OCI-LY7 (cell line): ENCODE data around the gene KNDC1.

Source experiments
- CTCF ChIP-seq: fragments of 200-600 bp; sonication (generic); conservative IDR thresholded peaks from 2 replicates; pipeline ENCODE4 v1.5.1; 2014; ENCODE audit warnings: mild to moderate bottlenecking, antibody characterized with exemption, low read length, moderate library complexity, mixed read lengths
- EZH2phosphoT487 ChIP-seq: fragments of 200-600 bp; sonication (generic); IDR thresholded peaks from 2 replicates; pipeline ENCODE4 v1.6.1; 2018; ENCODE audit warnings: low read depth, borderline replicate concordance, mild to moderate bottlenecking, mixed run types, antibody characterized with exemption, low read length, moderate library complexity, mixed read lengths

- TF ChIP-seq CTCF: no peak
- TF ChIP-seq EZH2phosphoT487: no peak
Measured at GRCh38 chr10:133115976-133116375, 44.0 kb upstream of the KNDC1 start.
